Kidney epithelial cell (primary cell): ENCODE measurements around the gene URB2. TPM values are rescaled to one million over a fixed set of nuclear protein-coding genes. Genes with fewer than 3 reads are reported as not detected.

ENCODE experiments used
- DNase-seq: peaks from one replicate; pipeline ENCODE4 v3.0.0-alpha.2; 2010; ENCODE audit warnings: low read depth
- H3K27me3 ChIP-seq: 2 replicates; pipeline ENCODE4 v1.6.0; 2011; ENCODE audit warnings: low read length; ENCODE audit not compliant: control insufficient read depth, insufficient read depth
- H3K36me3 ChIP-seq: 2 replicates; pipeline ENCODE4 v1.5.1; 2011; ENCODE audit warnings: low read length; ENCODE audit not compliant: control insufficient read depth, insufficient read depth
- H3K4me3 ChIP-seq: 2 replicates; pipeline ENCODE4 v1.5.1; 2011; ENCODE audit warnings: low read depth, mild to moderate bottlenecking, control low read depth, low read length
- CTCF ChIP-seq: IDR thresholded peaks from 2 replicates; pipeline ENCODE4 v1.5.1; 2011; ENCODE audit warnings: mild to moderate bottlenecking, moderate library complexity, low read length, control low read depth, inconsistent platforms; ENCODE audit not compliant: insufficient read depth, poor library complexity, severe bottlenecking
- total RNA-seq: library from RNA; depleted of rRNA; stranded (reverse); fragments of >200 nt; gene quantifications from 2 replicates; pipeline ENCODE4 v1.2.3, GENCODE V29; 2015

Gene URB2
- total RNA-seq, 1 donor from 2014 or later: 13.5 TPM

DNA sequence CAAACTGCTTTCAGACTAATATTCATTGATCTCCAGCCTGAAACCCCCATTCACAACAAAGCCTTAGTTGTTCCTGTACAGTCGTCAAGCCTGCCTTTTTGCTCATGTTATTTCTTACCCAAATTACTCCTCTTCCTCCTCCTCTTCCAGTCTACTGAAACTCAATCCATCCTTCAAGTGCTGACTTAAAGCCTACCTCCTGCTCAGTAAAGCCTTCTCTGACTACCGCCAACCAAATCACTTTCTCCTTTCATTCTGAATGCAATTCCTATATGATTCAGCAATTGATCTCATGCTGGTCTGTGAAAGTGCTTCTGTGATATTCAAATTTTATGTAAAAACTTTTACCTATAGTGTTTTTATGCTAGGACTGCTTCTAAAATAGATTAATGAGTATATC is 18.7 kb upstream of the URB2 start:
- no peak for TF ChIP-seq CTCF
- no peak for DNase-seq
- Histone ChIP-seq H3K4me3 (no peak overlapping the region), H3K36me3 (peaks cover under 1% of the 10 kb centered on the region), H3K27me3 (no peaks in the 10 kb centered on the region)

GRCh38 chr1:229608590-229608989 is 17.5 kb upstream of the URB2 start:
- DNase-seq: no peak
- no peak for TF ChIP-seq CTCF
- peaks cover 1% of the 10 kb centered on the region for H3K36me3 ChIP-seq
- no peaks in the 10 kb centered on the region for H3K27me3 ChIP-seq
- no peak overlapping the region for H3K4me3 ChIP-seq

DNA sequence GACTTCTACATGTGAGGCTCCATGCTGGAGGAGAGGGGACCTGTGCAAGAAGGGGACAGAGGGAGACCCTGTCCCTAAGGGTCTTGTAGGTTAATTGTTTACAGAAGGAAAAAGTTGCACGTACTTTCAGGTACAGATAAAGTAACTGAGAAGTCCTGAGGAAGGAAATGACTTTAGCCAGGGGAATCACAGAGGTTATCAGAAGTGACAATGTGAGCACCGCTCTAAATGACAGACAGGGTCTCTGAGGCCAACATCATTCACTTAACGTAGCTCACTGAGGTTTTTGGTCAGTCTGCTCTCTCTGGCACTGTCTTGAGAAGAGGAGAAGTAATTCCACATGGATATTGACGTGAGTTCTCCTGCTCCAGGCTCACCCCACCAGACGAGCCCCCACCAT is 12.1 kb upstream of the URB2 start:
- Histone ChIP-seq H3K4me3 (no peak overlapping the region), H3K27me3 (no peaks in the 10 kb centered on the region), H3K36me3 (peaks cover 1% of the 10 kb centered on the region)
- no peak for TF ChIP-seq CTCF
- no peak for DNase-seq

GRCh38 chr1:229614701-229615100 is 11.3 kb upstream of the URB2 start:
- H3K36me3 ChIP-seq: peaks cover 1% of the 10 kb centered on the region
- no peak for DNase-seq
- no peak for TF ChIP-seq CTCF

DNA sequence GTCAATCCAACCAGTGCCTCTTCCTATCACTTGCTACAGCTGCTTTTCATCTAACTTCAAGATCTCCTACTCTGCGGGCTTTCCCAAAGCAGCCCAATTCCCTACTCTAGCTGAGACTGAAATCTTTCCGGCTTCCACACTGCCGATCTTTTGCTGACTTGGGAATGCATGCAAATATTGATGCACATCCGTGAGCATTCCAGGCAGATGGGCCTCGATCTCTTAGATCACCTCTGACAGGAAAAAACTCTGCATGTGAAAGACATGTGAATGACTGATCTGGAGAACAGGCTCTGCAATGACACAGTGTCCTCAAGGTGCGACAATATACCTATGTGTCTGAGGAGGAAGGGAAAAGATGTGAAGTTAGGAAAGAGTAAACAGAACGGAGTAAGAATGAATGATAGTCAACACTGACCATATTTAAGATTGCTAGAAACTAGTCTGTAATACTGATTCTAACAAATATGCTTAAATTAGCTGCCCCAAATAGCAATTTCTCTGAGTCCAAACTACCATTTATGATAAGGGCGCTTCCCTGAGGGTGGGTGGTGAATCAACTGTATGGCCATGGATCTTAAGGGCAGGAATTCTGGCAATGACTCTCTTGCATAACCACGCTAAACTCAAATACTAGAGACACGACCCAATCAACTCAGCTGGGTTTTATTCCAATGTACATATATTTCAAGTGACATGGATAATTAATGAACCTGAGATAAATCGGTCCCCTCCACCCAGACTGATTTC is 8.5 kb upstream of the URB2 start:
- no peak for DNase-seq
- Histone ChIP-seq H3K36me3 (no peaks in the 10 kb centered on the region), H3K27me3 (no peaks in the 10 kb centered on the region), H3K4me3 (no peak overlapping the region)
- no peak for TF ChIP-seq CTCF

More at GRCh38 chr1:229614701-229615100, 11.3 kb upstream of the URB2 start:
- H3K27me3 ChIP-seq: no peaks in the 10 kb centered on the region
- H3K4me3 ChIP-seq: no peak overlapping the region

DNA sequence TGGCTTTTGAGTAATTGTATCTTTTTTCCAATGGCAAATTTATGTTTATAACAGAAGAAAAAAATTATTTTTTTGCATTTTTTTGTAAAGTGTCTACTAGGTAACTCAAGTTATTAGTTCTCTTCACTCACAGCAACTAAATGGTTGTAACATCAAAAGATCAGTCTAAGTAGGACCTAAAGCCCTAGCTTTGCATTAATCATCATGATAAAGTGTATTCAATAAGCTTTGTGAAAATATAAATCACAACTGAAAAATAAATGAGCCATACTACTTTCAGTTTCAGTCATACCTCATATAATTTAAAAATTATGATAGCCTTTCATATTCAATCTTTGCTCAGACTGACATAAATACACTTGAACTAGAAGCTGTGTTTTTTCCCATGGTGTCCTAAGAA is 7.0 kb upstream of the URB2 start:
- H3K27me3 ChIP-seq: no peaks in the 10 kb centered on the region
- no peak for TF ChIP-seq CTCF
- no peak for DNase-seq
- no peaks in the 10 kb centered on the region for H3K36me3 ChIP-seq
- H3K4me3 ChIP-seq: no peak overlapping the region
